Breast epithelium (tissue), 3 donors: ENCODE results near the gene PCDHGB2.
"Not testable (repeated sequence)": the region's sequence is repeated elsewhere in the genome, so short reads cannot be mapped to it uniquely, and the experiment has no call there.

Experiments
- POLR2A ChIP-seq: fragments of 450-650 bp; IDR thresholded peaks from one replicate; pipeline ENCODE4 v1.6.1; 2016; ENCODE audit warnings: antibody characterized with exemption, mild to moderate bottlenecking, moderate library complexity
- TF ChIP-seq, protein P1 (sequence below), 3 donors: fragments of 450-650 bp; IDR thresholded peaks; one replicate each; pipeline ENCODE4 v1.5.1; 2016 to 2017; ENCODE audit warnings: antibody characterized with exemption in 3 of 3, mild to moderate bottlenecking in 3 of 3, moderate library complexity in 3 of 3

DNA sequence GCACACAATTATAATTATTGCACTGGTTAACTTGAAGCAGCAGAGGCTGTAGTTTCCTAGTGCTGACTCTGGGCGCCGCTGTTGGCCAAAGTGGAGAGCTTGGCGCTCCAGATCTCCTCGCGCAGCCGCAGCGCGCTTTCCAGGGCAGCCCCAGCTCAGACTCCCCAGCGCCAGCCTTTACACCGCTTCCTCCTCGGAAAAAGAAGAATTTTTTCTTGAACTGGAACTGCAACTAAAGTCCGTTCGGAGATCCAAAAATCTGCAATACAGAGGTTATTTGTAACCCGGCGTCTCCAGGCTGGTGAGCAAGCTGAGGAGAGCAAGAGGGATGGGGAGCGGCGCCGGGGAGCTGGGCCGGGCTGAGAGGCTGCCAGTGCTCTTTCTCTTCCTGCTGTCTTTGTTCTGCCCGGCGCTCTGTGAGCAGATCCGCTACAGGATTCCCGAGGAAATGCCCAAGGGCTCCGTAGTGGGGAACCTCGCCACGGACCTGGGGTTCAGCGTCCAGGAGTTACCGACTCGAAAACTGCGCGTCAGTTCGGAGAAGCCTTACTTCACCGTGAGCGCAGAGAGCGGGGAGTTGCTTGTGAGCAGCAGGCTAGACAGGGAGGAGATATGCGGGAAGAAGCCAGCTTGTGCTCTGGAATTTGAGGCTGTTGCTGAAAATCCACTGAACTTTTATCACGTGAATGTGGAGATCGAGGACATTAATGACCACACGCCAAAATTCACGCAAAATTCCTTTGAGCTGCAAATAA, 27.9 kb downstream of the PCDHGB2 start, which contains the start of gene PCDHGB4:
- TF ChIP-seq POLR2A = not testable (repeated sequence)
- TF ChIP-seq, protein P1, sequence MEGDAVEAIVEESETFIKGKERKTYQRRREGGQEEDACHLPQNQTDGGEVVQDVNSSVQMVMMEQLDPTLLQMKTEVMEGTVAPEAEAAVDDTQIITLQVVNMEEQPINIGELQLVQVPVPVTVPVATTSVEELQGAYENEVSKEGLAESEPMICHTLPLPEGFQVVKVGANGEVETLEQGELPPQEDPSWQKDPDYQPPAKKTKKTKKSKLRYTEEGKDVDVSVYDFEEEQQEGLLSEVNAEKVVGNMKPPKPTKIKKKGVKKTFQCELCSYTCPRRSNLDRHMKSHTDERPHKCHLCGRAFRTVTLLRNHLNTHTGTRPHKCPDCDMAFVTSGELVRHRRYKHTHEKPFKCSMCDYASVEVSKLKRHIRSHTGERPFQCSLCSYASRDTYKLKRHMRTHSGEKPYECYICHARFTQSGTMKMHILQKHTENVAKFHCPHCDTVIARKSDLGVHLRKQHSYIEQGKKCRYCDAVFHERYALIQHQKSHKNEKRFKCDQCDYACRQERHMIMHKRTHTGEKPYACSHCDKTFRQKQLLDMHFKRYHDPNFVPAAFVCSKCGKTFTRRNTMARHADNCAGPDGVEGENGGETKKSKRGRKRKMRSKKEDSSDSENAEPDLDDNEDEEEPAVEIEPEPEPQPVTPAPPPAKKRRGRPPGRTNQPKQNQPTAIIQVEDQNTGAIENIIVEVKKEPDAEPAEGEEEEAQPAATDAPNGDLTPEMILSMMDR (IDR thresholded peaks at IDR 0.05) = not testable (repeated sequence)
